ENCODE measurements around the gene VGLL4.

Gene VGLL4

GRCh38 chr3:11508346-11509172 lies 135.2 kb downstream of the VGLL4 start:
- Histone ChIP-seq H3K27me3 (no peaks in the 10 kb centered on the region), H3K36me3 (no peaks in the 10 kb centered on the region), H3K4me3 (ENCODE audit: low read depth, low read length) (no peak overlapping the region), H3K4me1 (peaks cover 4% of the 10 kb centered on the region; the same call in 1 of the 2 replicates), H3K9me3 (no peaks in the 10 kb centered on the region)
- TF ChIP-seq CTCF (IDR thresholded peaks at IDR 0.05; ENCODE audit: low read depth, low read length) = no peak
- no peak for DNase-seq

- Histone ChIP-seq H3K4me1 (peaks cover 4% of the 10 kb centered on the region; the same call in 1 of the 2 replicates), H3K9me3 (no peaks in the 10 kb centered on the region), H3K36me3 (no peaks in the 10 kb centered on the region), H3K27me3 (no peaks in the 10 kb centered on the region), H3K4me3 (ENCODE audit: low read depth, low read length) (no peak overlapping the region)
- TF ChIP-seq CTCF (IDR thresholded peaks at IDR 0.05; ENCODE audit: low read depth, low read length) = no peak
- DNase-seq = no peak
These were observed 136.0 kb downstream of the VGLL4 start for GRCh38 chr3:11507719-11508118.

Data from BE2C (cell line).